ENCODE data around the gene HSPA5. TPM values are rescaled to one million over a fixed set of nuclear protein-coding genes. Genes with fewer than 3 reads are reported as not detected.

The HSPA5 gene
- total and polyA plus RNA-seq, 10 of the 15 experiments (the other 5 are each of a cell fraction or from before 2014, with no cell fraction given): 39.8 to 517 (median 105) TPM

DNA sequence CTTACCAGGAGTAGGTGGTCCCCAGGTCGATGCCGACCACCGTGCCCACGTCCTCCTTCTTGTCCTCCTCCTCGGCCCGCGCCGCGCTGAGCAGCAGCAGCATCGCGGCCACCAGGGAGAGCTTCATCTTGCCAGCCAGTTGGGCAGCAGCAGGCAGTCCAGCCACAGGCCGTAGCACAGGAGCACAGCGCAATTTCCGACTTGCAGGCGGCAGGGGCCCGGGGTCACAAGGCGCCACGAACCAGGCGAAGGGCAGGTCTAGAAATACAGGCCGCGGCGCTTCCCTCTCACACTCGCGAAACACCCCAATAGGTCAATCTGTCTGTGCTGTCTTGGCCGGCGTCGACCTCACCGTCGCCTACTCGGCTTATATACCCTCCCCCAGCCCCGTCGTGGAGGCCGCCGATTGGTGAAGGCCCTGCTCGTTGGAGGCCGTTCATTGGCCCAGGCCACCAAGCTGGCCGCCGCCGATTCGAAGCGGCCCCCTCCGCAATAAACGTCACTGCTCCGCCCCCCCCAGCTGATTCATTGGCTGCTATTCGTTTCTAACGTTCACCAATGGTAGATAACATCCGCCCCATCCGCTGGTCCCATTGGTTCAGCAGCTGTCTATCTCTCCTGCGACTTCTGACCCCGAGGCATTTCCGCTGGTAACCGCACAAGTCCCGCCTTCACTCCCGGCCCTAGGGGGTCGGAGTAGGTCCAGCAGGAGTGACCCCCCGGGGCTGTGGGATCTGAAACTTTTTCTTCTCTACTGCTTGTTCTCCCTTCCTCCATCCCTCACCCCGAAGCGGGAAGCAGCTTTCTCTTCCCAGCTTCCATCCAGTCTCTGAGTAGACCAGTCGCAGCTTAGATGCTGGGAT, at the start of gene HSPA5 (continued):
- TF ChIP-seq NFYB (IDR thresholded peaks at IDR 0.05; ENCODE audit: insufficient read depth, low read depth, low read length): peak; percentile 95
- TF ChIP-seq RELA (IDR thresholded peaks at IDR 0.05; ENCODE audit: borderline replicate concordance, partially characterized antibody): no peak
- peak; percentile 87 for TF ChIP-seq FOS (IDR thresholded peaks at IDR 0.05; ENCODE audit: borderline replicate concordance, extremely low read depth, insufficient read length)
- 0 out of 2 replicates have a peak, but pooled peaks have one; percentile 68 for TF ChIP-seq ZNF207 (IDR thresholded peaks at IDR 0.05; ENCODE audit: borderline replicate concordance)
- peak; percentile 93 for TF ChIP-seq POU2F2 (IDR thresholded peaks at IDR 0.05; ENCODE audit: borderline replicate concordance, low read depth, low read length)
- no peak for TF ChIP-seq ASH2L (IDR thresholded peaks at IDR 0.05; ENCODE audit: borderline replicate concordance, low read depth)
- TF ChIP-seq PML (IDR thresholded peaks at IDR 0.05; ENCODE audit: low read length): peak; percentile 98
- TF ChIP-seq, protein P1, sequence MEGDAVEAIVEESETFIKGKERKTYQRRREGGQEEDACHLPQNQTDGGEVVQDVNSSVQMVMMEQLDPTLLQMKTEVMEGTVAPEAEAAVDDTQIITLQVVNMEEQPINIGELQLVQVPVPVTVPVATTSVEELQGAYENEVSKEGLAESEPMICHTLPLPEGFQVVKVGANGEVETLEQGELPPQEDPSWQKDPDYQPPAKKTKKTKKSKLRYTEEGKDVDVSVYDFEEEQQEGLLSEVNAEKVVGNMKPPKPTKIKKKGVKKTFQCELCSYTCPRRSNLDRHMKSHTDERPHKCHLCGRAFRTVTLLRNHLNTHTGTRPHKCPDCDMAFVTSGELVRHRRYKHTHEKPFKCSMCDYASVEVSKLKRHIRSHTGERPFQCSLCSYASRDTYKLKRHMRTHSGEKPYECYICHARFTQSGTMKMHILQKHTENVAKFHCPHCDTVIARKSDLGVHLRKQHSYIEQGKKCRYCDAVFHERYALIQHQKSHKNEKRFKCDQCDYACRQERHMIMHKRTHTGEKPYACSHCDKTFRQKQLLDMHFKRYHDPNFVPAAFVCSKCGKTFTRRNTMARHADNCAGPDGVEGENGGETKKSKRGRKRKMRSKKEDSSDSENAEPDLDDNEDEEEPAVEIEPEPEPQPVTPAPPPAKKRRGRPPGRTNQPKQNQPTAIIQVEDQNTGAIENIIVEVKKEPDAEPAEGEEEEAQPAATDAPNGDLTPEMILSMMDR (IDR thresholded peaks at IDR 0.05 in 2 of 3, conservative IDR thresholded peaks at IDR 0.05 in 1 of 3; ENCODE audit: control insufficient read depth in 2 of 3, extremely low read depth in 1 of 3, insufficient read depth in 1 of 3, low read depth in 3 of 3, low read length in 3 of 3): 0 out of 6 replicates have a peak, but pooled peaks of 1 of the 3 experiments have one; percentile 2
- TF ChIP-seq, protein P2, sequence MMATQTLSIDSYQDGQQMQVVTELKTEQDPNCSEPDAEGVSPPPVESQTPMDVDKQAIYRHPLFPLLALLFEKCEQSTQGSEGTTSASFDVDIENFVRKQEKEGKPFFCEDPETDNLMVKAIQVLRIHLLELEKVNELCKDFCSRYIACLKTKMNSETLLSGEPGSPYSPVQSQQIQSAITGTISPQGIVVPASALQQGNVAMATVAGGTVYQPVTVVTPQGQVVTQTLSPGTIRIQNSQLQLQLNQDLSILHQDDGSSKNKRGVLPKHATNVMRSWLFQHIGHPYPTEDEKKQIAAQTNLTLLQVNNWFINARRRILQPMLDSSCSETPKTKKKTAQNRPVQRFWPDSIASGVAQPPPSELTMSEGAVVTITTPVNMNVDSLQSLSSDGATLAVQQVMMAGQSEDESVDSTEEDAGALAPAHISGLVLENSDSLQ (IDR thresholded peaks at IDR 0.05): peak; percentile 99
- peak; percentile 98 for TF ChIP-seq LARP7 (IDR thresholded peaks at IDR 0.05)
- TF ChIP-seq, protein P3, sequence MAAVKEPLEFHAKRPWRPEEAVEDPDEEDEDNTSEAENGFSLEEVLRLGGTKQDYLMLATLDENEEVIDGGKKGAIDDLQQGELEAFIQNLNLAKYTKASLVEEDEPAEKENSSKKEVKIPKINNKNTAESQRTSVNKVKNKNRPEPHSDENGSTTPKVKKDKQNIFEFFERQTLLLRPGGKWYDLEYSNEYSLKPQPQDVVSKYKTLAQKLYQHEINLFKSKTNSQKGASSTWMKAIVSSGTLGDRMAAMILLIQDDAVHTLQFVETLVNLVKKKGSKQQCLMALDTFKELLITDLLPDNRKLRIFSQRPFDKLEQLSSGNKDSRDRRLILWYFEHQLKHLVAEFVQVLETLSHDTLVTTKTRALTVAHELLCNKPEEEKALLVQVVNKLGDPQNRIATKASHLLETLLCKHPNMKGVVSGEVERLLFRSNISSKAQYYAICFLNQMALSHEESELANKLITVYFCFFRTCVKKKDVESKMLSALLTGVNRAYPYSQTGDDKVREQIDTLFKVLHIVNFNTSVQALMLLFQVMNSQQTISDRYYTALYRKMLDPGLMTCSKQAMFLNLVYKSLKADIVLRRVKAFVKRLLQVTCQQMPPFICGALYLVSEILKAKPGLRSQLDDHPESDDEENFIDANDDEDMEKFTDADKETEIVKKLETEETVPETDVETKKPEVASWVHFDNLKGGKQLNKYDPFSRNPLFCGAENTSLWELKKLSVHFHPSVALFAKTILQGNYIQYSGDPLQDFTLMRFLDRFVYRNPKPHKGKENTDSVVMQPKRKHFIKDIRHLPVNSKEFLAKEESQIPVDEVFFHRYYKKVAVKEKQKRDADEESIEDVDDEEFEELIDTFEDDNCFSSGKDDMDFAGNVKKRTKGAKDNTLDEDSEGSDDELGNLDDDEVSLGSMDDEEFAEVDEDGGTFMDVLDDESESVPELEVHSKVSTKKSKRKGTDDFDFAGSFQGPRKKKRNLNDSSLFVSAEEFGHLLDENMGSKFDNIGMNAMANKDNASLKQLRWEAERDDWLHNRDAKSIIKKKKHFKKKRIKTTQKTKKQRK (IDR thresholded peaks at IDR 0.05; ENCODE audit: low read depth, low read length): peak; percentile 80
- no peak for TF ChIP-seq NFXL1 (IDR thresholded peaks at IDR 0.05; ENCODE audit: borderline replicate concordance)
- TF ChIP-seq MEF2A (IDR thresholded peaks at IDR 0.05; ENCODE audit: insufficient read depth, low read depth, low read length): no peak
- TF ChIP-seq, protein P4, sequence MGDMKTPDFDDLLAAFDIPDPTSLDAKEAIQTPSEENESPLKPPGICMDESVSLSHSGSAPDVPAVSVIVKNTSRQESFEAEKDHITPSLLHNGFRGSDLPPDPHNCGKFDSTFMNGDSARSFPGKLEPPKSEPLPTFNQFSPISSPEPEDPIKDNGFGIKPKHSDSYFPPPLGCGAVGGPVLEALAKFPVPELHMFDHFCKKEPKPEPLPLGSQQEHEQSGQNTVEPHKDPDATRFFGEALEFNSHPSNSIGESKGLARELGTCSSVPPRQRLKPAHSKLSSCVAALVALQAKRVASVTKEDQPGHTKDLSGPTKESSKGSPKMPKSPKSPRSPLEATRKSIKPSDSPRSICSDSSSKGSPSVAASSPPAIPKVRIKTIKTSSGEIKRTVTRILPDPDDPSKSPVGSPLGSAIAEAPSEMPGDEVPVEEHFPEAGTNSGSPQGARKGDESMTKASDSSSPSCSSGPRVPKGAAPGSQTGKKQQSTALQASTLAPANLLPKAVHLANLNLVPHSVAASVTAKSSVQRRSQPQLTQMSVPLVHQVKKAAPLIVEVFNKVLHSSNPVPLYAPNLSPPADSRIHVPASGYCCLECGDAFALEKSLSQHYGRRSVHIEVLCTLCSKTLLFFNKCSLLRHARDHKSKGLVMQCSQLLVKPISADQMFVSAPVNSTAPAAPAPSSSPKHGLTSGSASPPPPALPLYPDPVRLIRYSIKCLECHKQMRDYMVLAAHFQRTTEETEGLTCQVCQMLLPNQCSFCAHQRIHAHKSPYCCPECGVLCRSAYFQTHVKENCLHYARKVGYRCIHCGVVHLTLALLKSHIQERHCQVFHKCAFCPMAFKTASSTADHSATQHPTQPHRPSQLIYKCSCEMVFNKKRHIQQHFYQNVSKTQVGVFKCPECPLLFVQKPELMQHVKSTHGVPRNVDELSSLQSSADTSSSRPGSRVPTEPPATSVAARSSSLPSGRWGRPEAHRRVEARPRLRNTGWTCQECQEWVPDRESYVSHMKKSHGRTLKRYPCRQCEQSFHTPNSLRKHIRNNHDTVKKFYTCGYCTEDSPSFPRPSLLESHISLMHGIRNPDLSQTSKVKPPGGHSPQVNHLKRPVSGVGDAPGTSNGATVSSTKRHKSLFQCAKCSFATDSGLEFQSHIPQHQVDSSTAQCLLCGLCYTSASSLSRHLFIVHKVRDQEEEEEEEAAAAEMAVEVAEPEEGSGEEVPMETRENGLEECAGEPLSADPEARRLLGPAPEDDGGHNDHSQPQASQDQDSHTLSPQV (IDR thresholded peaks at IDR 0.05): no peak
